Endodermal cell (in vitro differentiated cells): Measurements from ENCODE around the gene GNG12. TPM values are rescaled to one million over a fixed set of nuclear protein-coding genes. Genes with fewer than 3 reads are reported as not detected.

Experiments used
- DNase-seq: peaks from one replicate; pipeline ENCODE4 v3.0.0-alpha.2; 2017
- H3K27ac ChIP-seq: 2 replicates; pipeline ENCODE4 v1.5.1; 2013; ENCODE audit warnings: mild to moderate bottlenecking, low read depth, low read length, moderate library complexity
- H3K27me3 ChIP-seq: 2 replicates; pipeline ENCODE4 v1.6.1; 2013; ENCODE audit warnings: mild to moderate bottlenecking, low read length, moderate library complexity; ENCODE audit not compliant: insufficient read depth, control insufficient read depth, poor library complexity, severe bottlenecking
- H3K36me3 ChIP-seq: 2 replicates; pipeline ENCODE4 v1.7.0; 2013; ENCODE audit warnings: mild to moderate bottlenecking, low read length, moderate library complexity; ENCODE audit not compliant: control insufficient read depth, insufficient read depth
- H3K4me1 ChIP-seq: one replicate; pipeline ENCODE4 v1.7.0; 2013; ENCODE audit warnings: low read length; ENCODE audit not compliant: control insufficient read depth, insufficient read depth
- H3K4me3 ChIP-seq: 2 replicates; pipeline ENCODE4 v1.5.1; 2013; ENCODE audit warnings: mild to moderate bottlenecking, low read length, moderate library complexity
- H3K9ac ChIP-seq: 2 replicates; pipeline ENCODE4 v1.6.1; 2013; ENCODE audit warnings: mild to moderate bottlenecking, low read length, moderate library complexity; ENCODE audit not compliant: poor library complexity, severe bottlenecking; ENCODE audit errors: extremely low read depth
- H3K9me3 ChIP-seq: 2 replicates; pipeline ENCODE4 v1.6.1; 2013; ENCODE audit warnings: mild to moderate bottlenecking, low read length, moderate library complexity; ENCODE audit not compliant: control insufficient read depth
- H3K27ac Mint-ChIP-seq: 2 replicates; pipeline ENCODE4 v1.8.0; 2020; ENCODE audit warnings: mixed read lengths
- H3K27me3 Mint-ChIP-seq: 2 replicates; pipeline ENCODE4 v1.8.0; 2021; ENCODE audit warnings: mild to moderate bottlenecking, mixed read lengths; ENCODE audit not compliant: insufficient read depth
- H3K36me3 Mint-ChIP-seq: 2 replicates; pipeline ENCODE4 v1.8.0; 2020; ENCODE audit warnings: low read depth, mixed read lengths
- H3K4me1 Mint-ChIP-seq: 2 replicates; pipeline ENCODE4 v1.8.0; 2020; ENCODE audit warnings: mixed read lengths
- H3K4me3 Mint-ChIP-seq: 2 replicates; pipeline ENCODE4 v1.8.0; 2020; ENCODE audit warnings: mild to moderate bottlenecking, moderate library complexity, mixed read lengths
- H3K9me3 Mint-ChIP-seq: 2 replicates; pipeline ENCODE4 v1.8.0; 2020; ENCODE audit warnings: mild to moderate bottlenecking, mixed read lengths
- WGBS, 2 experiments: methylation state at CpG; one replicate each; pipeline versions ENCODE4 v1.1.5 to v1.1.7; 2013; ENCODE audit warnings: missing lambda C conversion rate in 2 of 2, mixed read lengths in 1 of 2; ENCODE audit not compliant: insufficient coverage in 1 of 2, insufficient read length in 1 of 2; 5-methylcytosine and 5-hydroxymethylcytosine counted together
- total RNA-seq, 2 donors: library from RNA; stranded (reverse); fragmentation: NEBNext Ultra II Directional in 1 of 2; extraction: Animal tissue kit (Norgen Biotek cat#: 25700) in 1 of 2; gene quantifications; 2 replicates in 1 of 2; 3 replicates in 1 of 2; pipeline ENCODE4 v1.2.1, GENCODE V29; 2021
- TF ChIP-seq, protein P1 (sequence below): fragments of 200-600 bp; sonication (generic); conservative IDR thresholded peaks from 2 replicates; pipeline ENCODE4 v1.5.0; 2021; ENCODE audit warnings: antibody characterized with exemption, mild to moderate bottlenecking

GNG12 gene
- total RNA-seq, 2 donors from 2014 or later, result 7.7 to 9.2 TPM

DNA sequence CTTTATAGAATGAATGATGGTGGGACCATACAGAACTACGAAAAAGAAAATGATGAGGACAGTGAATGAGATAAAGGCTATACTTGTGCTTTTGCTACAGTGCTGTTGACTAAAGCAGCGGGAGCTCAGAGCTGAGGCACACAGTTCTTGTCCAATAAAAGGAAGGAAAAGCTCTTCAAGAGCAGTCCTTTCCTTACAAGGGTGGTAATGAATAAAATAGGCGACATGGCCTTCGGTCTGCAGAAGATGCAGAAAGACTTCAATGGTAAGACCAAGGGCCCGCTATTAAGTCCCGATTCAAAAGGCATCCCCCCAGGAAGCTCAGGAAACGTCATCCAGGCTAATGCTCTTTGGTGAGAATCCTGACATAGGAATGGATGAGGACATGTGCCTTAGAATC, 44.4 kb downstream of the GNG12 start:
- Histone ChIP-seq H3K9ac (no peak overlapping the region), H3K9me3 (no peaks in the 10 kb centered on the region), H3K27ac (no peak overlapping the region), H3K4me3 (no peak overlapping the region), H3K4me1 (no peaks in the 10 kb centered on the region), H3K27me3 (no peaks in the 10 kb centered on the region), H3K36me3 (no peaks in the 10 kb centered on the region)
- 91 to 98% methylated on average over 6 to 7 of the region's 7 CpGs for WGBS, 2 experiments
- DNase-seq, result no peak
- peaks cover 14% of the 10 kb centered on the region for H3K4me1 Mint-ChIP-seq
- no peaks in the 10 kb centered on the region for H3K36me3 Mint-ChIP-seq
- H3K9me3 Mint-ChIP-seq, result no peaks in the 10 kb centered on the region
- H3K27me3 Mint-ChIP-seq, result no peaks in the 10 kb centered on the region
- H3K27ac Mint-ChIP-seq, result no peak overlapping the region
- TF ChIP-seq, protein P1, sequence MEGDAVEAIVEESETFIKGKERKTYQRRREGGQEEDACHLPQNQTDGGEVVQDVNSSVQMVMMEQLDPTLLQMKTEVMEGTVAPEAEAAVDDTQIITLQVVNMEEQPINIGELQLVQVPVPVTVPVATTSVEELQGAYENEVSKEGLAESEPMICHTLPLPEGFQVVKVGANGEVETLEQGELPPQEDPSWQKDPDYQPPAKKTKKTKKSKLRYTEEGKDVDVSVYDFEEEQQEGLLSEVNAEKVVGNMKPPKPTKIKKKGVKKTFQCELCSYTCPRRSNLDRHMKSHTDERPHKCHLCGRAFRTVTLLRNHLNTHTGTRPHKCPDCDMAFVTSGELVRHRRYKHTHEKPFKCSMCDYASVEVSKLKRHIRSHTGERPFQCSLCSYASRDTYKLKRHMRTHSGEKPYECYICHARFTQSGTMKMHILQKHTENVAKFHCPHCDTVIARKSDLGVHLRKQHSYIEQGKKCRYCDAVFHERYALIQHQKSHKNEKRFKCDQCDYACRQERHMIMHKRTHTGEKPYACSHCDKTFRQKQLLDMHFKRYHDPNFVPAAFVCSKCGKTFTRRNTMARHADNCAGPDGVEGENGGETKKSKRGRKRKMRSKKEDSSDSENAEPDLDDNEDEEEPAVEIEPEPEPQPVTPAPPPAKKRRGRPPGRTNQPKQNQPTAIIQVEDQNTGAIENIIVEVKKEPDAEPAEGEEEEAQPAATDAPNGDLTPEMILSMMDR, result no peak
- no peak overlapping the region for H3K4me3 Mint-ChIP-seq

DNA sequence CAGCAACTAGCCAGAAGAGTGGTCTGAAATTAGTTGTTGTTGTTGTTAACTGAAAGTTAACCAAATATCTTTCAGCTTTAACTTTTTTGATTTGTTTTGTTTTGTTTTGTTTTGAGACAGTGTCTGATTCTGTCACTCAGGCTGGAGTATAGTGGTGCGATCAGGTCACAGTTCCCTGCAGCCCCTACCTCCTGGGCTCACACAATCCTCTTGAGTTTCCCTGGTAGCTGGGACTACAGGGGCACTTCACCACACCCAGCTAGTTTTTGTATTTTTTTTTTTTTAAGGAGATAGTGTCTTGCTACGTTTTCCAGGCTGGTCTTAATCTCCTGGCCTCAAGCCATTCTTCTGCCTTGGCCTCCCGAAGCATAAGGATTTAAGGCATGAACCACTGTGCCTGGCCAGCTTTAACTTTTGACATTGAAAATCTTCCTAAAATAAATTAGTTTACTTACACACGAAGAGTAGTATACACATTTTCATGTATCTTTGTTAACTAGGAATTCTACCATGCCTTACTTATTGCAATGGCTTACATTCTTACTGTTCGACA, 45.0 kb downstream of the GNG12 start:
- Histone ChIP-seq H3K4me1 (no peaks in the 10 kb centered on the region), H3K27me3 (no peaks in the 10 kb centered on the region), H3K9ac (no peak overlapping the region), H3K36me3 (no peaks in the 10 kb centered on the region), H3K27ac (no peak overlapping the region), H3K4me3 (no peak overlapping the region), H3K9me3 (no peaks in the 10 kb centered on the region)
- peaks cover 14% of the 10 kb centered on the region for H3K4me1 Mint-ChIP-seq
- H3K27me3 Mint-ChIP-seq, result no peaks in the 10 kb centered on the region
- no peaks in the 10 kb centered on the region for H3K36me3 Mint-ChIP-seq
- H3K27ac Mint-ChIP-seq, result no peak overlapping the region
- no peak overlapping the region for H3K4me3 Mint-ChIP-seq
- 85 to 100% methylated on average over 2 to 5 of the region's 5 CpGs for WGBS, 2 experiments
- TF ChIP-seq, protein P1, result no peak
- H3K9me3 Mint-ChIP-seq, result peaks cover under 1% of the 10 kb centered on the region
- DNase-seq, result no peak

DNA sequence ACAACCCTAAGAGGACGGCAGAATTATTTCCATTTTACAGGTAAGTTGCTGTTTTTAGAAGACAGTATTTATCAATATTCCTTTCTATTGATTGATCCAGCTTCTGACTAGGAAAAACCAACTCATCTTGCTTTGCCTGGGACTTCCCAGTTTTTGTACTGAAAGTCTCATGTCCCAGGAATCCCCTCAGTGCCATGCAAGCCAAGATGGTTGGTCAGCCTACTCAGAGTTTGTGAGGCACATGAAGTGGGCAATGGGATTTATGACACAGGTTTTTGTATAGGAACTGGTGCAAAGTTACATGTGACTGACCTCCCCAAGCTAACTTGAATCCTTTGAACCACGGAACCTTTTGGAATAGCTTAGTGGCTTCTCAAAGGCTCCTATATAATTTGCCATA, 45.5 kb downstream of the GNG12 start:
- no peak overlapping the region for H3K4me3 Mint-ChIP-seq
- H3K36me3 ChIP-seq, result no peaks in the 10 kb centered on the region
- no peak for DNase-seq
- no peaks in the 10 kb centered on the region for H3K27me3 Mint-ChIP-seq
- H3K9ac ChIP-seq, result no peak overlapping the region
- TF ChIP-seq, protein P1, result no peak
- H3K4me1 ChIP-seq, result no peaks in the 10 kb centered on the region
- peaks cover 14% of the 10 kb centered on the region for H3K4me1 Mint-ChIP-seq
- H3K27ac ChIP-seq, result no peak overlapping the region
- no peaks in the 10 kb centered on the region for H3K27me3 ChIP-seq
- no peaks in the 10 kb centered on the region for H3K36me3 Mint-ChIP-seq
- H3K27ac Mint-ChIP-seq, result no peak overlapping the region
- H3K9me3 ChIP-seq, result no peaks in the 10 kb centered on the region
- WGBS, 2 experiments, result 97% methylated on average over 2 of the region's 2 CpGs; no CpG with 5 or more reads in 1 of the 2 experiments
- no peak overlapping the region for H3K4me3 ChIP-seq
- H3K9me3 Mint-ChIP-seq, result peaks cover 3% of the 10 kb centered on the region
